GM12878 (cell line): ENCODE data around the gene SETD2.

Experiments used
- BACH1 ChIP-seq: fragments of 450-650 bp; IDR thresholded peaks from 2 replicates; pipeline ENCODE4 v1.6.1; 2017; ENCODE audit warnings: mild to moderate bottlenecking, borderline replicate concordance
- CREB1 ChIP-seq: IDR thresholded peaks from 2 replicates; pipeline ENCODE4 v1.6.1; 2012; ENCODE audit warnings: low read depth, mild to moderate bottlenecking, inconsistent platforms
- CREM ChIP-seq: IDR thresholded peaks from 2 replicates; pipeline ENCODE4 v1.6.1; 2014; ENCODE audit warnings: antibody characterized with exemption, low read depth
- CTCF ChIP-seq, 3 experiments: IDR thresholded peaks in 2 of 3; conservative IDR thresholded peaks in 1 of 3; 2 replicates each; pipeline ENCODE4 v1.5.1; 2011; ENCODE audit warnings: low read depth in 3 of 3, low read length in 3 of 3, mild to moderate bottlenecking in 3 of 3, control low read depth in 2 of 3, moderate library complexity in 2 of 3, inconsistent platforms in 1 of 3, mixed read lengths in 1 of 3; ENCODE audit not compliant: control insufficient read depth in 2 of 3, insufficient read depth in 1 of 3; ENCODE audit errors: extremely low read depth in 1 of 3
- POLR2AphosphoS2 ChIP-seq: IDR thresholded peaks from 2 replicates; pipeline ENCODE4 v1.6.1; 2011; ENCODE audit warnings: low read depth, mild to moderate bottlenecking, low read length, improper control_type of control experiment, moderate library complexity
- POLR2AphosphoS5 ChIP-seq: IDR thresholded peaks from 2 replicates; pipeline ENCODE4 v1.6.1; 2011; ENCODE audit warnings: mild to moderate bottlenecking, low read length, inconsistent platforms
- SP1 ChIP-seq: IDR thresholded peaks from one replicate; pipeline ENCODE4 v1.6.1; 2011; ENCODE audit warnings: low read depth, low read length
- ZNF207 ChIP-seq: fragments of 450-650 bp; IDR thresholded peaks from 2 replicates; pipeline ENCODE4 v1.6.1; 2014; ENCODE audit warnings: antibody characterized with exemption, mild to moderate bottlenecking, borderline replicate concordance
- ZNF274 ChIP-seq: IDR thresholded peaks from one replicate; pipeline ENCODE4 v1.8.0; 2011; ENCODE audit not compliant: insufficient read length, insufficient read depth
- ZZZ3 ChIP-seq: IDR thresholded peaks from 2 replicates; pipeline ENCODE4 v1.6.1; 2011; ENCODE audit warnings: low read depth; ENCODE audit not compliant: control insufficient read depth, insufficient read length
- TF ChIP-seq, protein P1 (sequence below): IDR thresholded peaks from 2 replicates; pipeline ENCODE4 v1.6.1; 2012; ENCODE audit warnings: low read depth, low read length, improper control_type of control experiment

DNA sequence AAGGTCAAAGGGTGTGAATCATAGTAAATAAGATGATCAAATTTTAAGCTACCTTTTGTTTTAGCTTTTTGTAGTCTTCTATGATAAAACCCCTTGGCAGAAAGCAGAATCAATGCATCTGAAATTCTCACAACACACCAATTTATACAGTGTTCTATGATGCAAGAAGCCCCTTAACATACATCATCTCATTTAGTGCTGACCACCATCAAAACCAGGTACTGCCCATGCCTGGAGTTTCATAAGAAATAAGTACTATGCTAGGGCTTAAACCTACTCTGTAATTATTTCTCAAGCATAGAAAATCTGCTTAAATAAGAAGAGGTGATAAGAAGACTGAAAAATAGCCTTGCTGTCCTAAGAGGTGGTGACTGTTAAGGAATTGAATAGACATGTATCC lies 116.8 kb downstream of the SETD2 start:
- TF ChIP-seq CTCF (IDR thresholded peaks at IDR 0.05 in 2 of 3, conservative IDR thresholded peaks at IDR 0.05 in 1 of 3; ENCODE audit: control insufficient read depth in 2 of 3, extremely low read depth in 1 of 3, insufficient read depth in 1 of 3, low read depth in 3 of 3, low read length in 3 of 3): no peak
- no peak for TF ChIP-seq ZZZ3
- TF ChIP-seq ZNF274: no peak
- TF ChIP-seq CREM: no peak
- no peak for TF ChIP-seq ZNF207
- no peak for TF ChIP-seq CREB1
- TF ChIP-seq, protein P1, sequence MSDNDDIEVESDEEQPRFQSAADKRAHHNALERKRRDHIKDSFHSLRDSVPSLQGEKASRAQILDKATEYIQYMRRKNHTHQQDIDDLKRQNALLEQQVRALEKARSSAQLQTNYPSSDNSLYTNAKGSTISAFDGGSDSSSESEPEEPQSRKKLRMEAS: no peak
- no peak for TF ChIP-seq SP1
- TF ChIP-seq BACH1: no peak
- no peak for TF ChIP-seq POLR2AphosphoS2
- TF ChIP-seq POLR2AphosphoS5: no peak
